GM13977 (cell line): ENCODE results near the gene TAS2R43.

Source experiments
- DNase-seq: peaks from one replicate; pipeline ENCODE4 v3.0.0; 2012; ENCODE audit warnings: low spot score
- in situ Hi-C: fragments of 300-500 bp; cut with MboI; formaldehyde crosslinking; loops from one replicate; pipeline ENCODE4 v1.12.0; 2022; ENCODE audit warnings: low sequenced_read_pairs, low pct_unique_long_range_greater_than_20kb, mixed read lengths, inconsistent platforms; ENCODE audit not compliant: unreplicated experiment
- TF ChIP-seq, protein P1 (sequence below): IDR thresholded peaks from 2 replicates; pipeline ENCODE4 v1.5.1; 2012; ENCODE audit warnings: mild to moderate bottlenecking, control low read depth; ENCODE audit not compliant: insufficient read depth; ENCODE audit errors: extremely low read depth, missing control alignments

TAS2R43 gene, protein sequence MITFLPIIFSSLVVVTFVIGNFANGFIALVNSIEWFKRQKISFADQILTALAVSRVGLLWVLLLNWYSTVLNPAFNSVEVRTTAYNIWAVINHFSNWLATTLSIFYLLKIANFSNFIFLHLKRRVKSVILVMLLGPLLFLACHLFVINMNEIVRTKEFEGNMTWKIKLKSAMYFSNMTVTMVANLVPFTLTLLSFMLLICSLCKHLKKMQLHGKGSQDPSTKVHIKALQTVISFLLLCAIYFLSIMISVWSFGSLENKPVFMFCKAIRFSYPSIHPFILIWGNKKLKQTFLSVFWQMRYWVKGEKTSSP

DNA sequence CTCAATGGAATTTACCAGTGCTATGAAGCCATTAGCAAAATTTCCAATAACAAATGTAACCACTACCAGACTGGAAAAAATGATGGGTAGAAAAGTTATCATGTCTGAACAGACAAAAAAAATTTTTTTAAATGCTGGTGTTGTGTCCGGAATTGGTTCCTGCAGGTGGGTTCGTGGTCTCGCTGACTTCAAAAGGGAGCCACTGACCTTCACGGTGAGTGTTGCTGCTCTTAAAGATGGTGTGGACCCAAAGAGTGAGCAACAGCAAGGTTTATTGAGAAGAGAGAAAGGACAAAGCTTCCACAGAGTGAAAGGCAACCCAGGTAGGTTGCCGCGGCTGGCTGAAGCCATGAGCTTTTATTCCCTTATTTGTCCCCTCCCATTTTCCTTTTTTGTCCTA, at the start of gene TAS2R43:
TAS2R43 (minus strand) TSS at position 186 of the 400 bp plus-strand sequence; CDS start at position 102, 84 bp downstream.
- DNase-seq, result no peak
- TF ChIP-seq, protein P1, sequence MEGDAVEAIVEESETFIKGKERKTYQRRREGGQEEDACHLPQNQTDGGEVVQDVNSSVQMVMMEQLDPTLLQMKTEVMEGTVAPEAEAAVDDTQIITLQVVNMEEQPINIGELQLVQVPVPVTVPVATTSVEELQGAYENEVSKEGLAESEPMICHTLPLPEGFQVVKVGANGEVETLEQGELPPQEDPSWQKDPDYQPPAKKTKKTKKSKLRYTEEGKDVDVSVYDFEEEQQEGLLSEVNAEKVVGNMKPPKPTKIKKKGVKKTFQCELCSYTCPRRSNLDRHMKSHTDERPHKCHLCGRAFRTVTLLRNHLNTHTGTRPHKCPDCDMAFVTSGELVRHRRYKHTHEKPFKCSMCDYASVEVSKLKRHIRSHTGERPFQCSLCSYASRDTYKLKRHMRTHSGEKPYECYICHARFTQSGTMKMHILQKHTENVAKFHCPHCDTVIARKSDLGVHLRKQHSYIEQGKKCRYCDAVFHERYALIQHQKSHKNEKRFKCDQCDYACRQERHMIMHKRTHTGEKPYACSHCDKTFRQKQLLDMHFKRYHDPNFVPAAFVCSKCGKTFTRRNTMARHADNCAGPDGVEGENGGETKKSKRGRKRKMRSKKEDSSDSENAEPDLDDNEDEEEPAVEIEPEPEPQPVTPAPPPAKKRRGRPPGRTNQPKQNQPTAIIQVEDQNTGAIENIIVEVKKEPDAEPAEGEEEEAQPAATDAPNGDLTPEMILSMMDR, result no peak
- in situ Hi-C loops, result no loop called here

DNA sequence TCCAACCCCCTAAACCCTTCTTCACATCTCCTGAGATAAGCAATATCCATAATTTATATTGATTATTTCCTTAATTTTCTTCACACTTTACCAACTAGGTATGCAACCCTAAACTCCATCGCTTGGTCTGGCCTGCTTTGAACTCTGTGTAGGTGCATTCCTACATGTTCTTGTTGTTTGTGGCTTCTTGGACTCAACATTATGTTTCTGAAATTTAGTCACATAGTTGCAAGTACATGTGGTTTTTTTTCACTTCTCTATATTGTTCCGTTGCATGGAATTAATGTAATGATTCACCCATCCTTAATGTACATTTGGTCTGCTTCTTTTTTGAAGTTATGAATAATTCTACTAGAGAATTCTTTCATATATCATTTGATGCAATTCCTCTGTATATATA, 44.0 kb upstream of the TAS2R43 start:
- TF ChIP-seq, protein P1, result no peak
- no peak for DNase-seq
- in situ Hi-C loops, result no loop called here

DNA sequence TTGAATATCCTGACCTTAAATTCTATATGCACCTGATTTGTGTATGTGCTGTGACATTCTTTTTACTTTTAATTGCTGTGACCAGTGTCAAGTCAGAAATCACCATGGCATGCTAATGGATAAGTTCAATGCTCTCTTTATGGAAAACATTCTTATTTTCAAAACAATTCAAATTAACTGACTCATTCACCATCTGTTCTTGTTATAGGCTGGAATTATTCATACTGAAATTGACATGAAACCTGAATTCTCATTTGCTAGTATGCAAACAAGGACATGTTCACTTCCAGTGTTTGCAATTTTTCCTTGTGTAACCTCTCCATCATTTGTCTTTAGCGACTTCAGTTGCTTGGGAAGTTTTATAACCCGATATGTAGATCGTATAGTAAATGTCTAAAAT, 42.2 kb upstream of the TAS2R43 start, which contains the start of gene TAS2R30:
TAS2R30 (minus strand) TSS at position 340 of the 400 bp plus-strand sequence. CDS start 400 bp downstream, outside the sequence.
- in situ Hi-C loops, result no loop called here
- TF ChIP-seq, protein P1, result no peak
- DNase-seq, result no peak

DNA sequence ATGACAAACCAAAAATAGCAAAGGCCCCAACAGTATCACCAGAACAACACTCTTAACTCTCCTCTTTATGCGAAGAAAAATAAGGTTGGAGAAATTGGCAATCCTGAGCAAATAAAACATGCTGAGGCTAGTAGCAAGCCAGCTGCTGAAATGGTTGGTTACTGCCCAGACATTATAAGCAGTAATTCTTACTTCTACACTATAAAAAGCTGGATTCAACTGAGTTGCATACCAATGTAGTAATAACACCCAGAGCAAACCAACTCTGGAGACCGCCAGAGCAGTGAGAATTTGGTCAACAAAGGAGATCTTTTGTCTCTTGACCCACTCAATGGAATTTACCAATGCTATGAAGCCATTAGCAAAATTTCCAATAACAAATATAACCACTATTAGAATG, 41.7 kb upstream of the TAS2R43 start:
- in situ Hi-C loops, result no loop called here
- DNase-seq, result no peak
- TF ChIP-seq, protein P1, result no peak

DNA sequence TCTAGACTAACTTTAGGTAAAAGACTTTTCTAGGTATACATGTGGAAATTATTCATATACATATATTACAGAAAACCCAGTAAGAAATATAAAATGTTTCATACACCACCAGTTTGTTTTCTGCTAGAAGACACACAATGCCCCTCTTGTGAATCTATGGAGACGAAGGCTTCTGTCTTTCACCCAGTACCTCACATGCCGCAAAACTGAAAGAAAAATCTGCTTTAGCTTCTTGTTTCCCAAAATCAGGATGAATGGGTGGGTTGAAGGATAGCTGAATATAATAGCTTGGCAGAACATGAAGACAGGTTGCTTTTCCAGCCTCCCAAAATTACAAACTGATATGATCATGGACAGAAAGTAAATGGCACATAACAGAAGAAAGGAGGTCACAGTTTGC, 41.0 kb upstream of the TAS2R43 start:
- DNase-seq, result no peak
- TF ChIP-seq, protein P1, result no peak
- in situ Hi-C loops, result no loop called here

DNA sequence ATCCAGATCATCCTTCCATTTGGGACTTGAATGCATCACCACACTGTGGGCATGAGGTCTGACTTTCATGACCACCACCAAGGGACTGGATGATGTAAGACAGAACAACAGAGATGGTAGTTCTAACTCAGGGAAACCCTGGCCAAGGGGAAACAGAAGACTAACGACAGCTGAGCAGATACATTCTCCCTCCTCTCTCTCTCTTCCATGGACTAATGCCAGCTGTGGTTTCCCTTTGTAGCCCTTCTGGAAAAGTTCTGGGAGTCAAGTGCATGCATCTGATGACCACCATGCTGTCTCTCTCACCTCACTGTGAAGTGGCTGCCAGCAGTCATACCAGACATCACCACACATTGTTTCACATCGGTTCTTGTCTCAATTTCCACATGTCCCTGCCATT, 38.9 kb upstream of the TAS2R43 start:
- TF ChIP-seq, protein P1, result no peak
- no peak for DNase-seq
- in situ Hi-C loops, result no loop called here
